AG08395 (cell line): ENCODE measurements around the gene UBE2M.
"Not testable (repeated sequence)": the region's sequence is repeated elsewhere in the genome, so short reads cannot be mapped to it uniquely, and the experiment has no call there.

Experiments
- DNase-seq: peaks from one replicate; pipeline ENCODE4 v3.0.0; 2012; ENCODE audit warnings: mixed read lengths, low spot score

UBE2M gene

DNA sequence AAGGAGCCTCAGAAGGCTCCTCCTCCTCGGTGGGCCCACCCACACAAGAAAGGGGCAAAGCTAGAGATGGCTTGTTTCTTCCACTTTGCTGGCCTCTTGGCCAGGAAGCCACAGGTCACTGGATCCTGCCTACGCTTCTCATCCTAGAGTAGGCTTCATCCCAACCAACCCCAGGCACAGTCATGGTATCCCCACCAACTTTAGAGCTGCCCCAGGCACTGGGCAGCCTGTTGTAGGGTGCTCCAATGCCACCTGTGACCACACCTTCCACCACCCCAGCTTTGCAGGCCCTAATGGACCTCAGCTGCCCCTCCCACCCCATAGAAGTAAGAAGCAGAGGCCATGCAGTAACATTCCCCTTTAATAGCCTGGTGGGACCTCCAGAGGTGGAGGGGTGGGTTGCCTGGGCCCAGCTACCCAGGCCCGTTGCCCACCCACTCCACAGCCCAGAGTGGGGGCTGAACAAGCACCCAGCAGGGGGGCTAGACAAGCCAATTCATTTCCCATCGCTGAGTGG, 3.0 kb downstream of the UBE2M start:
- DNase-seq: no peak

DNA sequence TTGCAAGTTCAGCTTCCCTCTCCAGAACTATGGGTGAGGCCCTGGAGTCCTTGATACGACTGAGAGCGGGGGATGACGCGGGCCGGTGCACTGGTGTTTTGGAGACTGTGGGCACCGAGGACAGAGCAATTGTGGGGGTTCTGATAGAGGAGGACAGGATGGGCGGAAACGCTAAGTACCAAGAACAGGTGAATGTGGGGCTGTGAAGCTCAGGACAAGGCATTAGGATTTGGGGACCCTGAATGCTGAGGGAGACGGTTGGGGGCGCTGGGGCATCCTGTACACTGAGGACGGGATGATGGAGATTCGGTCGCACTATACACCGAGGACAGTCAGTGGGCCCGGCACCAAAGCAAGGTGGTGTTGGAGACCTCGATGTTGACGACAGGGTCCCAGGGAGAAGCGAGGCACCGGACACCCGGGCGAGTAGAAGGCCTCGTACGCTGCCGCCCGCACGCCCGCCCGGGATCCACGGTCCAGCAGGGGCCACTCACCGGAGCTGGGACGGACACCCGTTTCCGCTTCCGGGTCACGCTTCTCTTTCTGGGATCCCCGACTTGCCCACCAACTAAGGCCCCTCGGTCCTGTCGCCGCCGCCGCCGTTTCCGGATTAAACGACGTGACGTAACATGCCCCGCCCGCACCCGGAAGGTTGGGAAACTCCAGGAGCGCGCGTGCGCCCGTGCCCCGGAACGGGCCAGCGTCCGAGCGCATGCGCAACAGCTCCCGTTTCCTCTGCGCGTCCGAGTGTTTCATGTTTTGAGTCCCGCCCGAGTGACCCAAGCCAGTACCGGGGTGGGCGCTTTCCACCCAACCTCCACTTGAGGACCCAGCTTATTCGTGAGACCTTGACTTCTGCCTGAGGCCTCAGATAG, 3.7 kb downstream of the UBE2M start, which contains the start of gene CHMP2A:
Gene CHMP2A (minus strand): TSS at position 612 of the 875 bp plus-strand sequence. CDS start 893 bp downstream, outside the sequence.
- peak; percentile 99 for DNase-seq

DNA sequence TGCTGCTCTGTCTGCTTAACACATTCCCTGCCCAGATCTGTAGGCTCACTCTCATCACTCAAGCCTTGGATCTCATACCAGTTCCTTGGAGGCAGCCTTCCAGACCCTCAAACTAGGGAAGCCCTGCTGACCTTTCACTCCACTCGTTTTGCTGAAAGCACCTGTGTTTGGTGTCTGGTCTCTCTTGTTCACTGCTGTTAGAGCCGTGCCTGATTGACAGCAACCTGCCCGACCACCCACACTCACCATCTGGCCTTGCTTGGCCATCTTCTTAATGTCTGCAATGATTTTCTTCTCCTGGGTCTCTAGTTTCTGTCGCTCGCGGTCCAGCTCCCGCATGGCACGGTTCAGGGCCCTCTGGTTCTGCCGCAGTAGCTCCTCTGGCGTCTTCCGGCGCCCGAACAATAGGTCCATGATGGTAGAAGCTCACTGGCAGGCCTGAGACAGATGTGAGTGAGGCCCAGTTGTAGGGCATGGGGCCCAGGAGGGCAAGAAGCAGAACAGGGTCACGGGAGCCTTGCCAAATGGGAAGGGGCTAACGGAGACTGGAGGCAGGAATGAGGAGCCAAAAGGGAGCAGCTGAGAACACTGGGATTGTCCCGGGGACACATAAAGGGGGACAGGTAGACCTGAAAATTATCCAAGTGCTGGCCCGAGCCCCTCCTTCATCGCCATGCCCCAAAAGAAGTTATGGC, 4.5 kb downstream of the UBE2M start:
- no peak for DNase-seq

DNA sequence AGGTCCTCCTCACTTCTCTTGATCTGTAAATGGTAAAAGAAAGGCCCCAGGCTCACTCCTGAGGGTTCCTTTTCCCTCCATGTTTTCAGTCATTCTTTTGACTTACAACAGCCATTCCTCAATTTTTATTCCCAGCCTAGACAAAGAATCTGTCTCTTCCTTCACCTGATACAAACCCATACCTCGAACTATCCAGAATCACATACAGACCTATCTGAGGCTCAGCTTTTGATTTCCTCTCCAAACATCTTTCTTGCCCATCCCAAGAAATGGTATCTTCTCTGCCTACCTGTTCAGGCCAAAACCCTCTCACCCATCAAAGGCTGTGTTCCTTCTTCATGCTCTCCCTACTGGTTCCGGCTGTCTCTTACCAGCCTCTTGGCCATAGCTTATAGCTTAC, 5.8 kb downstream of the UBE2M start:
- DNase-seq: no peak

DNA sequence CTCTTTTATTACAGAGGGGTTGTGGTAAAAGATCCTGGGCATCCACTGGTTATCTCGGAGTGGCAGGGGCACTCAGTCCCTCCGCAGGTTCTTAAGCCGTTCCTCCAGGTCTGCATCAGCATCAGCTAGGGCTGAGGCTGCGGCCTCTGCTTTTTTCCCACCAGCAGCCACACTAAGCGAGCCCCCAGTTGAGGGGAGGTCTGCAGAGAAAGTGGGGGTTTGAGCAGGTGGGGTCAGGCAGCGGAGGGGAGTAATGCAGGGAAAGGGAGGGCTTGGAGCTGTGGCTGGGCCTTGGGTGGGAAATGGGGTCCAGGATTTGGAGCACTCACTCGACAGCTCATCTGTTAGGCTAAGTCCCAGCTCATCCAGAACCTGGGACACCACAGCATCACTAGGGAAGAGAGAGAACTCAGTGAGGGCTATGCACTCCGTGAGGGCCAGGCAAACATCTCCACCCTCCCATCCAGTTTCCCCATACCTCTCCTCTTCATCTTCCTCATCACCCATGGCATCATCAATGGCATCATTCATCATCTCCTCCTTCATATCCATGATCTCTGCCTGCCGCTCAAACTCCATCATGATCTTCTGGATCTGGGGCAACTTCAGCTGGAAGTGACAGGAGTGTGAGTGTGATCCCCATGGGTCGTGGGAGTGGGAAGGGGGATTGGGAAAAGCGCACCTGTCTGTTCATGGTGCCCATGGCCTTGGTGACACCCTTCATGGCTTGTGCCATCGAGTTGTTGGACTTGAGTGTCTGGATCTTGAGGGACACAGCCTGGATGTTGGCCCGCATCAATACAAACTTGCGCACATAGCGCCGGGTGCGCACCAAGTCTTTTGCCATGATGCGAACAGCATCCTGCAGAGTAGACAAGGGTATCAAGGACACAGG, 6.6 kb downstream of the UBE2M start:
- DNase-seq: no peak

DNA sequence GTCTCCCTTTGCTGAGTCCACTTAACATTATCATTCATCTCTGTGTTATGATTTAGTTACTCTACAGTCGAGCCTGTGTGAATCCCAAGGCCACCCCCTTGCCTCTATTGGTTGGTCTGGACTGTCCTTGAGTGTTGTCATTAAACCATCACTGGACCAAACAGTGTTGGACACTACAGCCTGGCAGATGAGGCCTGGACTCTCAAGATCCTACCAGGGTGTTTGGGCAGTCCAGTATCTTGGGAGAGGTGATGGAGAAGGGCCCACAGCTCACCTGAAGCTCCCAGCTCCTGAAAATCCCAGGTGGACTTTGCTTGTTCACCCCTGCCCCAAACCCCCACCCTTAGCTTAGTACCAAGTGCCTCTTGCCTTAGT, 7.3 kb downstream of the UBE2M start:
- DNase-seq: no peak

DNA sequence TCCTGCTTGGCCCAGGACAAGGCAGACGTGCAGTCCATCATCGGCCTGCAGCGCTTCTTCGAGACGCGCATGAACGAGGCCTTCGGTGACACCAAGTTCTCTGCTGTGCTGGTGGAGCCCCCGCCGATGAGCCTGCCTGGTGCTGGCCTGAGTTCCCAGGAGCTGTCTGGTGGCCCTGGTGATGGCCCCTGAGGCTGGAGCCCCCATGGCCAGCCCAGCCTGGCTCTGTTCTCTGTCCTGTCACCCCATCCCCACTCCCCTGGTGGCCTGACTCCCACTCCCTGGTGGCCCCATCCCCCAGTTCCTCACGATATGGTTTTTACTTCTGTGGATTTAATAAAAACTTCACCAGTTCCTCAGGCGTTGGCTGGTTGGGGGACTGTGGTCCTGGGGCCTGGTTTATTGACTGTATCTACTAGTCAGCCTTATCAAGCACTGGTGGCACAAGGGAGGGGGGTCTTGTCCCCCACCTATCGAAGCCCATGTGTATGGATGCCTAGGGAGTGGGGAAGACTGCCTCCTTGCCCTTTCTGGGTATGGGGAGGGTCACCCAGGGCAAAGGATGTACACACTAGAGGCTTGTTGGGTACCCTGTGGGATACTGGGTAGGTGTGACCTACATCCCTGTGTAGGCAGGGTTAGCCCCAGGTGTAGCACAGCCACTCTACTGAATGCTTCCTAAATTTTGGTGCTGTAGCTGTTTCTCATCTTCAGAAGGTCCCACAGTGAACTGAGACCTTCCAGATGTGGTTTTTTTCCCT, 7.9 kb downstream of the UBE2M start:
- no peak for DNase-seq

DNA sequence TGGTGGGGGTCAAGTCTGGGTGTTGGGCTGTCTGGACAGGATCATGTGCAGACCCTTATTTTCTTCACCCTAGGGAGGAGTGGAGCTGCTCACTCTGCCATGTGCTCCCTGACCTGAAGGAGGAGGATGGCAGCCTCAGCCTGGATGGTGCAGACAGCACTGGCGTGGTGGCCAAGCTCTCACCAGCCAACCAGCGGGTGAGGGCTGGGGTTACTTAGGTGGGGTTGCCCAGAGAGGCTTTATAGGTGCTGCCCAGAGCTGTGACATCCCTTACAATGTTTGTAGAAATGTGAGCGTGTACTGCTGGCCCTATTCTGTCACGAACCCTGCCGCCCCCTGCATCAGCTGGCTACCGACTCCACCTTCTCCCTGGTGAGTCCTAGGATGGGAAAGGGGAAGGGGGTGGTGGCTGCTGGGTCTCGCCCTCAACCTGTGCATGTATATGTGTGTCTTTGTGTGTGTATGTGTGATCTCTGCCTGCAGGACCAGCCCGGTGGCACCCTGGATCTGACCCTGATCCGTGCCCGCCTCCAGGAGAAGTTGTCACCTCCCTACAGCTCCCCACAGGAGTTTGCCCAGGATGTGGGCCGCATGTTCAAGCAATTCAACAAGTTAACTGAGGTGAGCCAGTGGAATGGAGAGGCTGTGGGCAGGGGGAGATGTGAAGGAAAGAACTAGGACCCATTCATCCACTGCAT, 8.6 kb downstream of the UBE2M start:
- DNase-seq: no peak

DNA sequence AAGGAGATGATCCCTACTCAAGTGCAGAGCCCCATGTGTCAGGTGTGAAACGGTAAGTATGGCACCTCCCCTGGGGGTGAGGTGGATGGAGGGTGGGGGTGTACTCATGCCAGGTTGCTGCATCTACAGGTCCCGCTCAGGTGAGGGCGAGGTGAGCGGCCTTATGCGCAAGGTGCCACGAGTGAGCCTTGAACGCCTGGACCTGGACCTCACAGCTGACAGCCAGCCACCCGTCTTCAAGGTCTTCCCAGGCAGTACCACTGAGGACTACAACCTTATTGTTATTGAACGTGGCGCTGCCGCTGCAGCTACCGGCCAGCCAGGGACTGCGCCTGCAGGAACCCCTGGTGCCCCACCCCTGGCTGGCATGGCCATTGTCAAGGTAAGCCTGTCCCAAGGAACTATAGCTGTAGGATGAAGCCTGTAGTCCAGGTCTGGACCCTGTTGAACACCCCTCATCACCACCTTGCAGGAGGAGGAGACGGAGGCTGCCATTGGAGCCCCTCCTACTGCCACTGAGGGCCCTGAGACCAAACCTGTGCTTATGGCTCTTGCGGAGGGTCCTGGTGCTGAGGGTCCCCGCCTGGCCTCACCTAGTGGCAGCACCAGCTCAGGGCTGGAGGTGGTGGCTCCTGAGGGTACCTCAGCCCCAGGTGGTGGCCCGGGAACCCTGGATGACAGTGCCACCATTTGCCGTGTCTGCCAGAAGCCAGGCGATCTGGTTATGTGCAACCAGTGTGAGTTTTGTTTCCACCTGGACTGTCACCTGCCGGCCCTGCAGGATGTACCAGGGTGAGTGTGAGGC, 9.3 kb downstream of the UBE2M start:
- no peak for DNase-seq

DNA sequence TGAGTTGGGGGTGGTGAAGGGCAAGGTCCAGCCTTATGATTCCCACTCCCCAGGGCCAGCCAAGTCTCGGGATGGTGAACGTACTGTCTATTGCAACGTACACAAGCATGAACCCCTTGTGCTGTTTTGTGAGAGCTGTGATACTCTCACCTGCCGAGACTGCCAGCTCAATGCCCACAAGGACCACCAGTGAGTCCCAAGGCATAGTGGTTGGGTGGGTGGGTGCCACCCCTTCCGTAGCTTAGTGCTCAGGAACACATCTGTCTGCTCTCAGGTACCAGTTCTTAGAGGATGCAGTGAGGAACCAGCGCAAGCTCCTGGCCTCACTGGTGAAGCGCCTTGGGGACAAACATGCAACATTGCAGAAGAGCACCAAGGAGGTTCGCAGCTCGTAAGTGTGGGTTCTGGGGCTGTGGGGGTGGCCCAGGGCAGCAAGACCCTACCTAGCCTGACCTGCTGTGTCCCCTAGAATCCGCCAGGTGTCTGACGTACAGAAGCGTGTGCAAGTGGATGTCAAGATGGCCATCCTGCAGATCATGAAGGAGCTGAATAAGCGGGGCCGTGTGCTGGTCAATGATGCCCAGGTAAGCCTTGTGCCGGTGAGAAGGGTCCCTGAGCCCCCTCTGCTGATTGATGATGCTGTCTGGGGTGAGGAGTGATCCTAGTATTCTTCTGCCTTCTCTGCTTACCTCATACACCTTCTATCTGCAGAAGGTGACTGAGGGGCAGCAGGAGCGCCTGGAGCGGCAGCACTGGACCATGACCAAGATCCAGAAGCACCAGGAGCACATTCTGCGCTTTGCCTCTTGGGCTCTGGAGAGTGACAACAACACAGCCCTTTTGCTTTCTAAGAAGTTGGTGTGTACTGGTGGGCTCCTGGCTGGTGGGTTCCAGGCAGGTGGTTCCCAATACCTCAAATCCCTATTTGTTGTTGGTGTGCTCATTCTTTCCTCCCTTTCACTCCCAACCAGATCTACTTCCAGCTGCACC, 10.8 kb downstream of the UBE2M start:
- DNase-seq: no peak

DNA sequence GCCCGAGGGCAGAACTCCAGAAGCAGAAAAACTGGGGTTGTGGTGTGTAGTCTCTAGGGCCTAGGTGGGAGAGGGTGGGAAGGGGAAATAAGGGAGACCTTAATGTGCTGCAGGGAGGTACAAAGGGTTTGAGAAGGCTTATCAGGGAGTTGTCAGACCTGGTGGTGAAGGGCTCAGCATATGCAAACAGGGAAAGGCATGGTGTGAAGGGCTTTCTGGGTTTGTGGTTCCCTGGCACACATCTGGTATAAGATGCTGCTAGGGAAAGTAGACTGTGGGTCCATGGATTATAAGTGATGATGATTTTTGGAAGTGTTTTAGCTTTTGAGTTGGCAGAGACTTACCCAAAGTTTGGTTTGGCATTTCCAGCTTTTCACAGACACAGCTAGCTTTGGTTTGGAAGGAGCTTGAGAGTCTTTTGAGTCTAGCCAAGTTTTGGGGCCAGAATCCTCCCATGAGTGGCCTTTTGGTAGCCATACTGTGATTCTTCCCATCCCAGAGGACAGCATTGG, 12.3 kb downstream of the UBE2M start:
- DNase-seq: no peak

DNA sequence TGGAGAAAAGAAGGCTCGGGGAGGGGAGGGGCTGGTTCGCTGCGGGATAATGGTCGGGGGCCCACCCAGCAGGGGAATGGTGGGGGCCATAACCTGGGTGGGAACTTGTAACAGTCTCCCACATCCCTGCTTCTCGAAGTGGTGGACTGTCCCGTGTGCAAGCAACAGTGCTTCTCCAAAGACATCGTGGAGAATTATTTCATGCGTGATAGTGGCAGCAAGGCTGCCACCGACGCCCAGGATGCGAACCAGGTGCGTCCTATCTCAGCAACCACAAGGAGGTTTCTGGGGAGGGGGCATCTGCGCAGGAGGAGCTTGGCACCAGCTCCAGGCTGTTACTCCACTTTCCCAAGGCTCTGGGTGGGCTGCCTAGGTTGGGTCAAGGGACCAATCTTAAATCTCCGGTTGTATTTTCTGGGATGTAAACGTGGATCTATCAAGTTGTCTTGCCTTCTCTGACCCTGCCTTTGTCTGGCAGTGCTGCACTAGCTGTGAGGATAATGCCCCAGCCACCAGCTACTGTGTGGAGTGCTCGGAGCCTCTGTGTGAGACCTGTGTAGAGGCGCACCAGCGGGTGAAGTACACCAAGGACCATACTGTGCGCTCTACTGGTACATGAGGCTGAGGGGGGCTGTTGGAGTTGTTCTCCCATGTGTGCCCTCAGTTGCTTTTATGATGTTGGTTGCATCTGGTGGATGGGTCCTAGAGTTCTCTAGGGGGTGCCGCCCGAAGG, 13.0 kb downstream of the UBE2M start:
- DNase-seq: no peak

DNA sequence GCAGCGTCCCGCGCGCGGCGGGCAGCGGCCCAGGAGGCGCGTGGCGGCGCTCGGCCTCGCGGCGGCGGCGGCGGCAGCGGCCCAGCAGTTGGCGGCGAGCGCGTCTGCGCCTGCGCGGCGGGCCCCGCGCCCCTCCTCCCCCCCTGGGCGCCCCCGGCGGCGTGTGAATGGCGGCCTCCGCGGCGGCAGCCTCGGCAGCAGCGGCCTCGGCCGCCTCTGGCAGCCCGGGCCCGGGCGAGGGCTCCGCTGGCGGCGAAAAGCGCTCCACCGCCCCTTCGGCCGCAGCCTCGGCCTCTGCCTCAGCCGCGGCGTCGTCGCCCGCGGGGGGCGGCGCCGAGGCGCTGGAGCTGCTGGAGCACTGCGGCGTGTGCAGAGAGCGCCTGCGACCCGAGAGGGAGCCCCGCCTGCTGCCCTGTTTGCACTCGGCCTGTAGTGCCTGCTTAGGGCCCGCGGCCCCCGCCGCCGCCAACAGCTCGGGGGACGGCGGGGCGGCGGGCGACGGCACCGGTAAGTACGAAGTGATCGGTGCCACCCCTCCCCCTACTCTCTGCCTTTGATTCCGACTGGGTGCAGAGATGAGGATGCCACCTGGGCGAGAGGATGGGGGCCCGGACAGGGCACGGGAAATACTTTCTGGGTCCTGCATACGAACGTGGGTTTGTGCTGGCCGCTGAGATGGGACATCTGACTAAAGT, 13.7 kb downstream of the UBE2M start:
- peak; percentile 89 for DNase-seq

DNA sequence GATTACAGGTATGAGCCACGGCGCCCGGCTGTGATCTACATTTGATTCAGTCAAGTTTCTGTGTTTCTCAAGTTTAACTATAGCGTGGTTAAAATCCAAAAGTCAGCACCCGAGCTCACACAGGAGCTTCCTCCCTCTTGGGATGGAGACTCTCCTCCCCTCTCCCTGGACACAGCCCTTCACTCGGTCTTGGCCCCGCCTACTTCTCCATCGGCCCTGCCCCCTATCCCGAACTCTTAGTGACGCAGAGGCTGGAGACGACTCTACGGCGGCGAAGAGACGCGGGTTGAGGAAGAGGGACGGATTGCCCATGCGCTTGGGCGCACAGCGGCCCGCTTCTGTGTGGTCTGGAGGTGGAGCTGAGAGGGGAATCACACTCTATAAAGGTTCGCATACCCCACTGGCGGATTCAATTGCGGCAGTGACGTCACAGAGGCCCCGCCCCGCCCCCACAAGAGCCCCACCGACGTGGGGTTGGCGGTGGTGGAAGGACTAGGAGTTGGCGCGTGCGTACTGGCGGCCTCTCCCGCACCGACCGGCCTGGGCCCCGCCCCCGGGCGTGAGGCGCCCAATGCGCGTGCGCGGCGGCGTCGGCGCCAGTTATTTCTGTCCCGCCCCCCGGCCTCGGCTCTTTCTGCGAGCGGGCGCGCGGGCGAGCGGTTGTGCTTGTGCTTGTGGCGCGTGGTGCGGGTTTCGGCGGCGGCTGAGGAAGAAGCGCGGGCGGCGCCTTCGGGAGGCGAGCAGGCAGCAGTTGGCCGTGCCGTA, 14.4 kb downstream of the UBE2M start, which contains the start of gene TRIM28:
Gene TRIM28 (plus strand): TSS at position 239 of the 765 bp plus-strand sequence. CDS start 694 bp downstream, outside the sequence.
- peak; percentile 100 for DNase-seq

DNA sequence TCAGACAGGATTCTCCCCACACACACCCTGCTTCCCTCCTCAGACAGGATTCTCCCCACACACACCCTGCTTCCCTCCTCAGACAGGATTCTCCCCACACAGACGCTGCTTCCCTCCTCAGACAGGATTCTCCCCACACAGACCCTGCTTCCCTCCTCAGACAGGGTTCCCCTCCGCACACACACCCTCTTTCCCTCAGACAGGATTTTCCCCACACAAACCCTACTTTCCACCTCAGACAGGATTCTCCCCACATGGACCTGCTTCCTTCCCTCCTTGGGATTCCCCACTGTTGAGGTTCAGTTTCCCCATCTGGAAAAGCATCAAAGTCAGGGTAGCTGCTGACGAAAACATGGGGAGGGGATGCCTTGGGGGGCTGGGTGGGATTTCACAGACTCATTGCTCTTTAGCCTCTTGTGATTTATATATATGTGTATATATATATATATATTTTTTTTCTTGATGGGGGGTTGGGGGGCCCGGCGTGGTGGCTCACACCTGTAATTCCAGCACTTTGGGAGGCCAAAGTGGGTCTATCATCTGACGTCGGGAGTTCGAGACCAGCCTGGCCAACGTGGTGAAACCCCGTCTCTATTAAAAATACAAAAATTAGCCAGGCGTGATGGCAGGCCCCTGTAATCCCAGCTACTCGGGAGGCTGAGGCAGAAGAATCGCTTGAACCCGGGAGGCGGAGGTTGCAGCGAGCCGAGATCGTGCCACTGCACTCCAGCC, 15.6 kb downstream of the UBE2M start:
- DNase-seq: not testable (repeated sequence)
